WERI-Rb-1 (cell line): ENCODE data around the gene SLC25A23.
"Not testable (repeated sequence)": the region's sequence is repeated elsewhere in the genome, so short reads cannot be mapped to it uniquely, and the experiment has no call there.

ENCODE experiments used
- DNase-seq: peaks from one replicate; pipeline ENCODE4 v3.0.0-alpha.2; 2020
- H3K27ac ChIP-seq: fragments of 250-450 bp; sonication (Bioruptor Pico); 2 replicates; pipeline ENCODE4 v1.5.1; 2020; ENCODE audit warnings: mild to moderate bottlenecking, moderate library complexity
- H3K27me3 ChIP-seq: fragments of 250-450 bp; sonication (Bioruptor Pico); 2 replicates; pipeline ENCODE4 v1.5.1; 2021; ENCODE audit warnings: mild to moderate bottlenecking, low read depth, moderate library complexity; ENCODE audit not compliant: insufficient read depth, severe bottlenecking
- H3K36me3 ChIP-seq: fragments of 250-450 bp; sonication (Bioruptor Pico); 2 replicates; pipeline ENCODE4 v1.5.1; 2020; ENCODE audit warnings: mild to moderate bottlenecking, moderate library complexity
- H3K4me3 ChIP-seq: 2 replicates; pipeline ENCODE4 v1.5.1; 2011; ENCODE audit warnings: low read depth, mild to moderate bottlenecking, control low read depth, low read length
- H3K9me3 ChIP-seq: fragments of 250-450 bp; sonication (Bioruptor Pico); 2 replicates; pipeline ENCODE4 v1.5.1; 2021; ENCODE audit warnings: mild to moderate bottlenecking, moderate library complexity; ENCODE audit not compliant: severe bottlenecking
- CTCF ChIP-seq: IDR thresholded peaks from 2 replicates; pipeline ENCODE4 v1.5.1; 2011; ENCODE audit warnings: low read depth, mild to moderate bottlenecking, control low read depth, inconsistent platforms, low read length

Gene SLC25A23

GRCh38 chr19:6459262-6460098 lies at the start of gene SLC25A23:
TSS of gene SLC25A23 (minus strand) at chr19:6459792. CDS start at chr19:6459628, 164 bp downstream.
- DNase-seq = peak; percentile 82
- Histone ChIP-seq H3K36me3 (peaks cover 17% of the 10 kb centered on the region), H3K27ac (peak within 1 kb of the TSS; percentile 61), H3K4me3 (peak within 1 kb of the TSS; percentile 80), H3K9me3 (peaks cover 5% of the 10 kb centered on the region), H3K27me3 (no peaks in the 10 kb centered on the region)
- TF ChIP-seq CTCF = no peak

GRCh38 chr19:6508028-6508771 lies 48.6 kb upstream of the SLC25A23 start:
- H3K4me3 ChIP-seq, H3K9me3 ChIP-seq, H3K36me3 ChIP-seq, DNase-seq, H3K27ac ChIP-seq, H3K27me3 ChIP-seq: not testable (repeated sequence)

DNA sequence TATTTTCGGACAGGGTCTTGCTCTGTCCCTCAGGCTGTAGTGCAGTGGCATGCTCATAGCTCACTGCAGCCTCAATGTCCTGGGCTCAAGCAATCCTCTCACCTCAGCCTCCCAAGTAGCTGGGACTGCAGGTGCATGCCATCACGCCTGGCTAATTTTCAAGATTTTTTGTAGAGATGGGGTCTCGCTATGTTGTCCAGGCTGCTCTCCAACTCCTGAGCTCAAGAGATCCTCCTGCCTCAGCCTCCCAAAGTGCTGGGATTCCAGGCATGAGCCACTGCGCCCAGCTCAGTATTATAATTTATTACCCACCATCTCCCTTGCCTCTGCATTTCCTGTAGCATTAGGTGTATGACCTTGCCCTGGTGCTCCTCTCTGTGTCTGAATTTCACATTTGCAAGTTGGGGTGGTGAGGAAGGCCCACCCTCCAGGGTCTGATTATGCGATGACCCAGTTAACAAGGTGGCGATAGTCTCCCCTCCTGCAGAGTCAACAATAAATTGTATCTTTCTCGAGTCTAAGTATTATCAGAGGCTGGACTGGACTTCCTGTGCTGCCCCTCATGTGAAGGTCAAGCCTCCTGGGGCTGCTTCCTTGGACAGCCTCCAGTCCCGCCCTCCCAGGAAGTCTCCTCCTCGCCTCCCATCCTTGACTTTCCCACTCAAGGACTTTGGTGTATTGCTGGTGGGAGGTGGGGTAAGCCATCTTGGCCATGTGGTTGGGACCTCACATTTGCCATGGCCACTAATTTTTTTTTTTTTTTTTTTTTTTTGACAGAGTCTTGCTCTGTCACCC lies 44.0 kb upstream of the SLC25A23 start:
- Histone ChIP-seq H3K9me3 (no peaks in the 10 kb centered on the region), H3K27me3 (no peaks in the 10 kb centered on the region), H3K4me3 (no peak overlapping the region), H3K27ac (no peak overlapping the region), H3K36me3 (no peaks in the 10 kb centered on the region)
- no peak for TF ChIP-seq CTCF
- DNase-seq = no peak

DNA sequence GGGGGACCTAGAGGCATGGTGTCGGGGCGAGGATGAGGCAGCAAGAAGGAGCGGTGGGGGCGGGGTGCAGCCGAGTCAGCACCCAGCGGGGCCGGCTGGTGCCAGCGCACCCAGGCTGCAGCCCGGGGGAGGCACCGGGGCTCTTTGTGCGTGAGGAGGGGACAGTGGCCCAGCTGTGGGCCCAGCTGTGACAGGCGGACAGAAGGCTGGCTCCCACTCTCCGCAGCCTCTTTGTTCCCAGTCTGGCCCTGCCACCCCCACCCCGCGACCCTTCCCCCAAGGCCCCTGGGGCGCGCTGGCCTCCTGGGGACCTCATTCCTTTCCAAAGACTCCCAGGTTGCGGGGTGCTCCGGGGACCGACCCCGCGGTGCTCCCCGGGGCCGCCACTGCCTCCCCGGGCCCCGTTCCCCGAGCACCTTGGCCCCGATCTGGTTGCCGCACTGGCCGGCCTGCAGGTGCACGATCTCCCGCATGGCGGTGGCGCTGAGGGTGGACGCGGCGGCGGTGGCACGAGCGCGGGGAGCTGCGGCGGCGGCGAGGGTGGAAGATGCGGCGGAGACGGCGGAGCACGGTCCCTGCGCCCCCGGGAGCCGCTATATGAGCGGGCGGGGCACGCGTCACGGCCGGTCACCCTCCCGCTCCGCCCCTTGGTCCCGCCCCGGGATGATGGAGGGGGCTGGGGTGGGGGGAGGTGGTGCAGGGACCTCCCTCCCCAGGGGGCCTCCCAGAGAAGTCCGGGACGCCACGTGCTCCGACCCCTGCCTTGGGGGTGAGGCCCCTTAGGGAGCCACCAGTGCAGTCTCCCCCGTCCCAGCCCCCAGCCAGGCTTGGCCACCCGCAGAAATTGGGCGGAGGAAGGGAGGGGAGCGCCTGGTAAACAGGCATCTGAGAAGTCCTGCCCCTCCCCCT lies 42.4 kb upstream of the SLC25A23 start, which contains the start of gene TUBB4A:
TSS of gene TUBB4A (minus strand) at position 570 of the 909 bp plus-strand sequence. CDS start at position 473, 97 bp downstream.
- H3K36me3 ChIP-seq = no peaks in the 10 kb centered on the region
- H3K27me3 ChIP-seq = no peaks in the 10 kb centered on the region
- TF ChIP-seq CTCF = no peak
- H3K27ac ChIP-seq = peak within 1 kb of the TSS; percentile 25; the same call in 1 of the 2 replicates
- H3K4me3 ChIP-seq = peak within 1 kb of the TSS; percentile 76
- DNase-seq = peak; percentile 56
- no peaks in the 10 kb centered on the region for H3K9me3 ChIP-seq

DNA sequence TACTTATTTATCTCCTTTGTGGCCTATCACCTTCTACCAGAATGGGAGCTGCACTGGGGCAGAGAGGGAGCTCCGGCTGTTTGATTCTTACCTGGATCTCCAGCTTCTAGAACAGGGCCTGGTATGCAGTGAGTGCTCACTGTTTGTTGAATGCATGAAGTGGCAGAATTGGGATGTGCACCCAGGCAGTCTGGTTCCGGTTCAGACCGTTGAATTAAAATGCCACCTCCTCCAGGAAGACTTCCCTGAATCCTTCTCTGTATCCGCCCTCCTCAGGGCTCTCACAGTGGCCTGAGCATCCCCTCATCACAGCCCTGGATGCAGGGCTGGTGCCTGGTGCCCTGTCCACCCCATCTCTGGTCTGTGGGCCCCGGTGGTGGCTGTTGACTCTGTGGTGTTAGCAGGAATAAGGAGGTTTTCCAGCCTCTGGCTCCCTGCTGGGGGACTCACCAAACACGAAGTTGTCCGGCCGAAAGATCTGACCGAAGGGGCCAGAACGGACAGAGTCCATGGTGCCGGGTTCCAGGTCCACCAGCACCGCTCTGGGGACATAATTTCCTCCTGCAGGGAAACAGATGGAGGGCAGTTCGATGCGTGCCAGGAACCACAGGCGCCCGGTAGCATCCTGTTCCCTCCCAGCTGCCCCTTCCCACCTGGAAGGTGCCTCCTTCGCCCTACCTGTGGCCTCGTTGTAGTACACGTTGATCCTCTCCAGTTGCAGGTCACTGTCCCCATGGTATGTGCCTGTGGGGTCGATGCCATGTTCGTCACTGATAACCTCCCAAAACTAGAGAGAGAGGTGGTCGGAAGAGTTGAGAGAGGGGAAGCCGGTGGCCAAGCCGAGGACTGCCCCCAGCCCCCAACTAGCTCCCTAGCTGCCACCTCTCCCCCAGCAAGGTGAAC lies 41.5 kb upstream of the SLC25A23 start:
- H3K4me3 ChIP-seq = peak overlapping the region; percentile 76
- no peak overlapping the region for H3K27ac ChIP-seq
- H3K27me3 ChIP-seq = no peaks in the 10 kb centered on the region
- H3K9me3 ChIP-seq = no peaks in the 10 kb centered on the region
- TF ChIP-seq CTCF = no peak
- no peaks in the 10 kb centered on the region for H3K36me3 ChIP-seq
- no peak for DNase-seq
